Measurements from ENCODE around the gene OR4K1.

DNA sequence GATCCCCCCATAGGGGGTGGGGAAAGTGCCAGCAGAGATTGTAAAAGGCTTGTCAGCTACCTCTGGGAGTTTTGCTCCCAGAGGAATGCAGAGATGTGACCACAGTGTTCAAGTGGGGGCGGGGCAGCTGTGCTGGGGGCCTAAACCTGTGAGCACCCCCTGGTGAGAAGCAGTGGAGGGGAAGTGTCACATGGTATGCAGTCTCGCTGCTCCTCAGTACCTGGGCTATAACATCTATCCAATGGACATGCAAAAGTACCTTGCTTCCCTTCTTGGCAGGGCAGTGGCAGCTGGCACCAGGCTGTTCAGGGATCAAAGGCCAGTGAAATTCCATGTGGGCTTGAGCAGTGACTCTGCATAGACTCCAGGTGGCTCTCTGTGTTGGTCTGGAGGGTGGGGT lies 35.4 kb upstream of the OR4K1 start:
- TF ChIP-seq, protein P1, sequence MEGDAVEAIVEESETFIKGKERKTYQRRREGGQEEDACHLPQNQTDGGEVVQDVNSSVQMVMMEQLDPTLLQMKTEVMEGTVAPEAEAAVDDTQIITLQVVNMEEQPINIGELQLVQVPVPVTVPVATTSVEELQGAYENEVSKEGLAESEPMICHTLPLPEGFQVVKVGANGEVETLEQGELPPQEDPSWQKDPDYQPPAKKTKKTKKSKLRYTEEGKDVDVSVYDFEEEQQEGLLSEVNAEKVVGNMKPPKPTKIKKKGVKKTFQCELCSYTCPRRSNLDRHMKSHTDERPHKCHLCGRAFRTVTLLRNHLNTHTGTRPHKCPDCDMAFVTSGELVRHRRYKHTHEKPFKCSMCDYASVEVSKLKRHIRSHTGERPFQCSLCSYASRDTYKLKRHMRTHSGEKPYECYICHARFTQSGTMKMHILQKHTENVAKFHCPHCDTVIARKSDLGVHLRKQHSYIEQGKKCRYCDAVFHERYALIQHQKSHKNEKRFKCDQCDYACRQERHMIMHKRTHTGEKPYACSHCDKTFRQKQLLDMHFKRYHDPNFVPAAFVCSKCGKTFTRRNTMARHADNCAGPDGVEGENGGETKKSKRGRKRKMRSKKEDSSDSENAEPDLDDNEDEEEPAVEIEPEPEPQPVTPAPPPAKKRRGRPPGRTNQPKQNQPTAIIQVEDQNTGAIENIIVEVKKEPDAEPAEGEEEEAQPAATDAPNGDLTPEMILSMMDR (conservative IDR thresholded peaks at IDR 0.05; ENCODE audit: low read depth, low read length), result no peak
- no peak for TF ChIP-seq EZH2 (IDR thresholded peaks at IDR 0.05; ENCODE audit: low read length, unreplicated experiment)

Measured in PC-3 (cell line).